ACC112 (cell line): ENCODE data around the gene BRD1.

ENCODE experiments used
- H2AFZ ChIP-seq: fragments of 200-600 bp; sonication (generic); one replicate; pipeline ENCODE4 v1.6.0; 2017; ENCODE audit warnings: antibody characterized with exemption, low read length; ENCODE audit not compliant: unreplicated experiment
- H3K27ac ChIP-seq: fragments of 200-600 bp; sonication (generic); 2 replicates; pipeline ENCODE4 v1.5.1; 2014; ENCODE audit warnings: low read depth, mild to moderate bottlenecking, antibody characterized with exemption, low read length, moderate library complexity
- H3K27me3 ChIP-seq: fragments of 200-600 bp; sonication (generic); 2 replicates; pipeline ENCODE4 v1.6.1; 2014; ENCODE audit warnings: mild to moderate bottlenecking, antibody characterized with exemption, low read length, moderate library complexity, mixed read lengths; ENCODE audit not compliant: insufficient read depth
- H3K36me3 ChIP-seq: fragments of 200-600 bp; sonication (generic); 2 replicates; pipeline ENCODE4 v1.6.1; 2016; ENCODE audit warnings: mild to moderate bottlenecking, antibody characterized with exemption, low read length, moderate library complexity, mixed read lengths; ENCODE audit not compliant: insufficient read depth
- H3K4me1 ChIP-seq: fragments of 200-600 bp; sonication (generic); one replicate; pipeline ENCODE4 v1.6.1; 2016; ENCODE audit warnings: low read length, mixed read lengths; ENCODE audit not compliant: insufficient read depth, unreplicated experiment, control insufficient read depth
- H3K4me3 ChIP-seq: fragments of 200-600 bp; sonication (generic); 2 replicates; pipeline ENCODE4 v1.5.1; 2014; ENCODE audit warnings: mild to moderate bottlenecking, low read depth, low read length
- H3K79me2 ChIP-seq: fragments of 200-600 bp; sonication (generic); one replicate; pipeline ENCODE4 v1.6.0; 2016; ENCODE audit warnings: low read length; ENCODE audit not compliant: control insufficient read depth, unreplicated experiment, insufficient read depth

Gene BRD1

GRCh38 chr22:49811020-49811791 lies 16.5 kb downstream of the BRD1 start:
- H3K4me3 ChIP-seq, result no peak overlapping the region
- no peaks in the 10 kb centered on the region for H3K27me3 ChIP-seq
- peaks cover 3% of the 10 kb centered on the region; the same call in 1 of the 2 replicates for H3K36me3 ChIP-seq
- H3K79me2 ChIP-seq, result peaks cover 90% of the 10 kb centered on the region
- no peak overlapping the region for H3K27ac ChIP-seq
- no peak overlapping the region for H2AFZ ChIP-seq
- H3K4me1 ChIP-seq, result peaks cover 3% of the 10 kb centered on the region

GRCh38 chr22:49810363-49811019 lies 17.2 kb downstream of the BRD1 start:
- Histone ChIP-seq H3K79me2 (peaks cover 89% of the 10 kb centered on the region), H3K27me3 (no peaks in the 10 kb centered on the region), H3K4me3 (no peak overlapping the region), H2AFZ (no peak overlapping the region), H3K27ac (no peak overlapping the region), H3K4me1 (peaks cover 3% of the 10 kb centered on the region), H3K36me3 (peaks cover 3% of the 10 kb centered on the region; the same call in 1 of the 2 replicates)

- Histone ChIP-seq H3K36me3 (no peaks in the 10 kb centered on the region), H3K27me3 (no peaks in the 10 kb centered on the region), H3K27ac (no peak overlapping the region)
Observed at GRCh38 chr22:49807780-49808708, 19.6 kb downstream of the BRD1 start.

GRCh38 chr22:49807129-49807528 lies 20.5 kb downstream of the BRD1 start:
- H3K4me1 ChIP-seq, result no peaks in the 10 kb centered on the region
- no peaks in the 10 kb centered on the region for H3K36me3 ChIP-seq
- H3K27me3 ChIP-seq, result no peaks in the 10 kb centered on the region
- H2AFZ ChIP-seq, result no peak overlapping the region
- no peak overlapping the region for H3K4me3 ChIP-seq
- peaks cover 87% of the 10 kb centered on the region for H3K79me2 ChIP-seq
- no peak overlapping the region for H3K27ac ChIP-seq

More at GRCh38 chr22:49807780-49808708, 19.6 kb downstream of the BRD1 start:
- no peak overlapping the region for H3K4me3 ChIP-seq
- peaks cover 3% of the 10 kb centered on the region for H3K4me1 ChIP-seq
- H2AFZ ChIP-seq, result no peak overlapping the region
- peaks cover 90% of the 10 kb centered on the region for H3K79me2 ChIP-seq

- Histone ChIP-seq H3K27ac (no peak overlapping the region), H3K36me3 (no peaks in the 10 kb centered on the region), H2AFZ (no peak overlapping the region), H3K4me3 (no peak overlapping the region), H3K79me2 (peaks cover 81% of the 10 kb centered on the region), H3K4me1 (no peaks in the 10 kb centered on the region), H3K27me3 (no peaks in the 10 kb centered on the region)
Observed at GRCh38 chr22:49803737-49804375, 23.8 kb downstream of the BRD1 start.

- no peaks in the 10 kb centered on the region for H3K27me3 ChIP-seq
- no peaks in the 10 kb centered on the region for H3K4me1 ChIP-seq
- no peak overlapping the region for H2AFZ ChIP-seq
- no peak overlapping the region for H3K4me3 ChIP-seq
- no peak overlapping the region for H3K27ac ChIP-seq
- H3K79me2 ChIP-seq, result peaks cover 74% of the 10 kb centered on the region
- H3K36me3 ChIP-seq, result no peaks in the 10 kb centered on the region
Observed at GRCh38 chr22:49803134-49803533, 24.5 kb downstream of the BRD1 start.

GRCh38 chr22:49801391-49802060 lies 26.1 kb downstream of the BRD1 start:
- Histone ChIP-seq H2AFZ (no peak overlapping the region), H3K4me3 (no peak overlapping the region), H3K79me2 (peaks cover 59% of the 10 kb centered on the region), H3K27me3 (no peaks in the 10 kb centered on the region), H3K36me3 (no peaks in the 10 kb centered on the region), H3K27ac (no peak overlapping the region), H3K4me1 (no peaks in the 10 kb centered on the region)

- H3K4me1 ChIP-seq, result no peaks in the 10 kb centered on the region
- H3K27me3 ChIP-seq, result no peaks in the 10 kb centered on the region
- H3K79me2 ChIP-seq, result peaks cover 51% of the 10 kb centered on the region
- no peak overlapping the region for H3K4me3 ChIP-seq
- H2AFZ ChIP-seq, result no peak overlapping the region
- no peak overlapping the region for H3K27ac ChIP-seq
- H3K36me3 ChIP-seq, result no peaks in the 10 kb centered on the region
Observed at GRCh38 chr22:49800408-49801238, 27.1 kb downstream of the BRD1 start.

GRCh38 chr22:49799431-49800075 lies 28.1 kb downstream of the BRD1 start:
- no peak overlapping the region for H2AFZ ChIP-seq
- no peaks in the 10 kb centered on the region for H3K27me3 ChIP-seq
- no peaks in the 10 kb centered on the region for H3K4me1 ChIP-seq
- no peaks in the 10 kb centered on the region for H3K36me3 ChIP-seq
- H3K79me2 ChIP-seq, result peaks cover 42% of the 10 kb centered on the region
- no peak overlapping the region for H3K27ac ChIP-seq
- no peak overlapping the region for H3K4me3 ChIP-seq
